ENCODE results near the gene CDH20.

- TF ChIP-seq CTCF (IDR thresholded peaks at IDR 0.05) (no peak), POLR2A (IDR thresholded peaks at IDR 0.05) (no peak)
Observed at GRCh38 chr18:61337527-61337926, 4.3 kb downstream of the CDH20 start.

Data from uterus (tissue), 2 donors.